ENCODE measurements around the gene RAPGEF5.

DNA sequence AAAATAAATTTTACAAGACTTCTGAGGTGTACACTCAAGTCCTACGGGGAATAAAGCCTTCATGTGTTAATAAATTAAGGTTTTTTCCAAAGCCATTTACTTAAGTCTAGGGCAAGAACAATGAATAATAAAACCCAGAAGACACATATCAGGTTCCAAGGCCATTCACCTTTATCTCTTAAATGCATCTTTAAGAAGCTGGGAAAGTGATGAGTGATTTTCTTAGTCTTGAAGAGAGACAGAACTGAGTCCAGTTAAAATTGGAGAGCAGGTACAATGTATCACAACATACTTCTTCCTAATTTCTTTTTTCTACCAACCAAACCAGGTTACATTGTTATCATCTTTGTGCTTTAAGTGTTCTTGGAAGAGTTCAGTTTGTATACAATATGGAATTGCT is 189.5 kb downstream of the RAPGEF5 start:
- TF ChIP-seq, protein P1, sequence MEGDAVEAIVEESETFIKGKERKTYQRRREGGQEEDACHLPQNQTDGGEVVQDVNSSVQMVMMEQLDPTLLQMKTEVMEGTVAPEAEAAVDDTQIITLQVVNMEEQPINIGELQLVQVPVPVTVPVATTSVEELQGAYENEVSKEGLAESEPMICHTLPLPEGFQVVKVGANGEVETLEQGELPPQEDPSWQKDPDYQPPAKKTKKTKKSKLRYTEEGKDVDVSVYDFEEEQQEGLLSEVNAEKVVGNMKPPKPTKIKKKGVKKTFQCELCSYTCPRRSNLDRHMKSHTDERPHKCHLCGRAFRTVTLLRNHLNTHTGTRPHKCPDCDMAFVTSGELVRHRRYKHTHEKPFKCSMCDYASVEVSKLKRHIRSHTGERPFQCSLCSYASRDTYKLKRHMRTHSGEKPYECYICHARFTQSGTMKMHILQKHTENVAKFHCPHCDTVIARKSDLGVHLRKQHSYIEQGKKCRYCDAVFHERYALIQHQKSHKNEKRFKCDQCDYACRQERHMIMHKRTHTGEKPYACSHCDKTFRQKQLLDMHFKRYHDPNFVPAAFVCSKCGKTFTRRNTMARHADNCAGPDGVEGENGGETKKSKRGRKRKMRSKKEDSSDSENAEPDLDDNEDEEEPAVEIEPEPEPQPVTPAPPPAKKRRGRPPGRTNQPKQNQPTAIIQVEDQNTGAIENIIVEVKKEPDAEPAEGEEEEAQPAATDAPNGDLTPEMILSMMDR (IDR thresholded peaks at IDR 0.05) = no peak
- TF ChIP-seq POLR2AphosphoS5 (IDR thresholded peaks at IDR 0.05) = no peak
